ENCODE data around the gene RTN4RL2.
"Not testable (repeated sequence)": the region's sequence is repeated elsewhere in the genome, so short reads cannot be mapped to it uniquely, and the experiment has no call there.

RTN4RL2 gene

DNA sequence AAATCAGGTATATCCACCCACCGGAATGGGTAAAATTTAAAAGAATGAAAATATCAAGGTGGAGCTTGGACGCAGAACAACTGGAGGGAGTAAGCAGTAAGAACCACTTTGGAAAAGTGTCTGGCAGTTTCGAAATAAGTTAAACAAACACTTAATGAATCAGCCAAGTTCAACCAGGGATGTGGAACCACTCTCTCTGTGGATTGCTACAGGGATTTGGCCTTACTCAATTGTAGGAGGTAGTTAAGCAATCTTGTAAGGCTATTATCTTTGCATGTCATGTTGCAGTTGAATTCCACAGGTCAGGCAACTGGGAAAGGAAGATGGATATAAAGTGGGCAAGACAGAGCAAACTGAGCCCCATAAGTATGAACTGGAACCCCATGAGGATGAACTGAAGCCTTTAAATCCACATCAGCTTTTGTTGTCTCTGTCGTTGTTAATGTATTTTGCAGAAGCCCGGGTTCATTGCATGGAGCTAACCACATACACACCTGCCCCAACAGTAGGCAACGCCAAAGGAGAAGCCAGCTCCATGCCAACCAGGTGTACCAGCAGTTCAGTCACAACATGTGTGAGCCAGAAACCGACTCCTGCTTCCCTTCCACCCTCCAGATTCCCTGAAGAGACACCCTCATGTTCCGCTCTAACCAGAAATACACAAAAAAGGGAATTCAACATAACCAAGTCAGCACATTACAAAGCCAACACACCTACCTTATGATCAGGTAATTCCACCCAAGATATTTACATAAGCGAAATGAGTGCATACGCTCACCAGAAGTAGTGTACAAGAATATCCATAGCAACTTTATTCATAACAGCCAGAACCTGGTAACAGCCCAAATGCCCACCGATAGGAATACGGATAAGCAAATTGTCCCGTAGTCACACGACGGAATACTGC lies 25.4 kb upstream of the RTN4RL2 start:
- no peak for DNase-seq

DNA sequence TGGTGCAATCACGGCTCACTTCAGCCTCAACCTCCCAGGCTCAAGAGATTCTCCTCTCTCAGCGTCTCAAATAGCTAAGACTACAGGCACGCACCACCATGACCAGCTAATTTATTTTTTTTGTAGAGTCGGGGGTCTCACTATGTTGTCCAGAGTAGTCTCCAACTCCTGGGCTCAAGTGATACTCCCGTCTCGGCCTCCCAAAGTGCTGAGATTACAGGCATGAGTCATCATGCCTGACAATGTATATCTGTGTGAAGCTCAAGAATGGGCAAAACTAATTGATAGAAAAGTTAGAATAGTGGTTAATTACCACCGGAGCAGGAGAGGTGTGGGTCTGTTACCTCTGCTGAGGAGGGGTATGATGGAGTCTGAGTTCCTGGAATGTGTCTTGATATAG lies 24.3 kb upstream of the RTN4RL2 start:
- no peak for DNase-seq

DNA sequence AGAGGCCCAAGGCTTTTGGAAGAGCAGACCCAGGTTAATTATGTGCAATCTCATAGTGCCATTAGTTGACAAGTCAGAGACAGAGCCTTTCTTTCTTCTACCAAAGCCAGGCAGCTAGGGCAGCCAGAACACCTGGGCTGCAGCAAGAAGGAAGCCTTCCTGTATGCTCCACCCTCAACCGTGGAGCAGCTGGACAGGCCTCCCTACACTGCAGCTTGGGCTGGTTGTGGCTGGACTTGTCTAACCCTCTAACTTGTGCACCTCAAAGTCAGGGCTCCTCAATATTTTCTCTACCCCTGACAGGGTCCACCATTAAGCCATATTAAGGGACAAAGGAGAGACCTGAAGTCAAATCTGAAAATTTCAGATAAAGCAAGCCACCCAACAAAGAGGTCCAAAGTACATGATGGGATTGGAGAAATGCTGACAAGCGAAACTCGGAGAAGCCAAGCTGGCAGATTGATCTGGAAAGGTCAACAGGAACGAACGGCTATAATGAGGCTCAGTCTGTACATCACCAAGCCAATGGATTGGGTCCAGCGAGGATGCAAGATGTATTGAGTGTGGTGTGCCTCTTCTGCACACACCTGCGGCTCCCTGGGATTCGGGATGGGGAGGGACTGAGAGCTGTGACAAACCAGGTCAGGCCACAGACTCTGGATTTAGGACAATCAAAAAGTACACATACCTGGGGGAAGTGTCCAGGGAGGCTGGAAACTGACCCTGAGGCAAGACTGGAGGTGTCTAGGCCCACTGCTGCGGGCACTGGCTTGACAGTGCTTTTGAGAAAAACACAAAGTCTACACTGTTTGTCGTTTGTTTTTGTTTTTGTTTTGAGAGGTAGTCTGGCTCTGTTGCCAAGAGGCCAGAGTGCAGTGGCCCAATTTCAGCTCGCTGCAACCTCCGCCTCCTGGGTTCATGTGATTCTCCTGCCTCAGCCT lies 21.7 kb upstream of the RTN4RL2 start:
- DNase-seq: no peak

DNA sequence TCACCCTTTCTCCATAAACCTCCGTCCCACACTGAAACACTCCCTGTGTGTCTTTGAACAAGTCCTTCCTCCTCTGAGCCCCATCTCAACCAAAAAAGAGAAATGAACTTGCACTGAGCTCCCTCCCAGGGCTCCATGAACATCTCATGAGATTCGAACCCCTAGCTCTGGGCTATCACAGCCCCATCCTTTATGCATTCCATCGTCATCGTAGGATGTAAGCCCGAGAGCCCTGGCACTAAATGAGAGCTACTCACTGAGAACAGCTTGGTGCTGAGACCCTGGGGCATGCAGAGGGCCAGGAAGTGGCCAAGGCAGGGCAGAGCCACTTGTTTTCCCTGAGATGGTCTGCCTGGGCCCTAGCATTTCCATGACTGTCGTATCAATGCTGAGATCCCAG lies 20.5 kb upstream of the RTN4RL2 start:
- no peak for DNase-seq

DNA sequence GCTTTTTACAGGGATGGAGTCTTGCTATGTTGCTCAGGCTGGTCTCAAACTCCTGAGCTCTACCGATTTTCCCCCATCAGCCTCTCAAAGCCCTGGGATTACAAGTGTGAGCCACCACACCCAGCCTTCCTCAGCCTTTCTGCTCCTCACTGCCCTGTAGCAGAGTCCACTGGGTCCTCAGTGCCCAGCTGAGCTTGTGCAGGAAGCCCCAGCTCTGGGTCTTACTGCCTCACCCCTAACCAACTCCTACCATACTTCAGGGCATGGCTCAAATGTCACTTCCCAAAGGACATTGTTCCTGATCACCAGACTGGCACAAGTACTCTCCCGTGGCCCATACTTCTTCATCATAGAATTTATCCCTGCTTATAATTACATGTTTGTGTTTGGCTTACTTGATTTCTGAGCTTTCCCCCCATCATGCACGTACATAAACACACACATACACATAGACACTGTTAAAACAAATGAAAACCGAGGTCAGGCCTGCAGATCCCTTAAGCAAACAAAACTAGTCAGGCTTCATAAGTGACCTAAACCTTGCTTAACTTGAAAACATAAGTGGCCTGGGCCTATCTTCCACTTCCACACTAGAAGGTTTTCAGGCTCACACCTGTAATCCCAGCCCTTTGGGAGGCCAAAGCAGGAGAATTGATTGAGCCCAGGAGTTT lies 19.4 kb upstream of the RTN4RL2 start:
- DNase-seq: no peak

GRCh38 chr11:57444362-57445121 lies 15.8 kb upstream of the RTN4RL2 start:
- DNase-seq: no peak

GRCh38 chr11:57445122-57445394 lies 15.3 kb upstream of the RTN4RL2 start:
- not testable (repeated sequence) for DNase-seq

DNA sequence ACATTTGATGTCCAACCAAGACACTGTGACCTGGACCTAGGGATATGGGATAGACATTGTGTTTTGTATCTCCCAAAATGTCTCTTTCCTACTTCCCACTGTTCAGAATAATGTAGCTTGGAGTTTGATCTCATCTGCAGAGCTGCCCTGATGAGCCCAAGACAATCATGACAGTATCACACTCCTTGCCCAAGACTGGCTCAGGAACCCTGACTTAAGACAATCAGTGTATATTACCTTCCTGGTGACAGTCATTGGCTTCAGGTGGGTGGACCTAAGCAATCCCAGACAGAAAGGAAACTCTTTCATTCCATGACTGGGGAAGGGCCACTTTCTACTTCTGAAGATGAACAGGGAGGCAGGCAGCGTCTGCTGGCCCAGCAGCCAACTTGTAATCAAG lies 14.3 kb upstream of the RTN4RL2 start:
- no peak for DNase-seq

- no peak for DNase-seq
Observed at GRCh38 chr11:57453543-57454177, 6.7 kb upstream of the RTN4RL2 start.

GRCh38 chr11:57456960-57457642 lies 3.2 kb upstream of the RTN4RL2 start:
- DNase-seq: peak; percentile 57

DNA sequence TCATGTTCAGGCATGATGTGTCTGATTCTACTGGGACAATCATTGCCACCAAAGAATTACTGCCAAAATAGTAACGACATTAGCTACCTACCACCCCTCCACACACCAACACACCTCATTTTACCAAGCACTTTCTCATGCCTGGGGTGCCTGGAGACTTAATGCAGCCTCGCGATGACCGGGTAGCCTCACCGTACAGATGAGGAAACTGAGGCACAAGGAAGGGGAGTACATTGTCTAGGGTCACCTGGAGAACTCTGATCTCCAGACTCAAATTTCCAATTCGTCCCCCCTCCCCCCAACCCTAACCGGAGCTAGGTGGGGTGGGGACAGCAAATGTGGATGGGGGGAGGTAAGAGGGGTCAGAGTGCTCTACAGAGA lies 2.7 kb upstream of the RTN4RL2 start:
- no peak for DNase-seq

GRCh38 chr11:57458060-57458409 lies 2.3 kb upstream of the RTN4RL2 start:
- no peak for DNase-seq

DNA sequence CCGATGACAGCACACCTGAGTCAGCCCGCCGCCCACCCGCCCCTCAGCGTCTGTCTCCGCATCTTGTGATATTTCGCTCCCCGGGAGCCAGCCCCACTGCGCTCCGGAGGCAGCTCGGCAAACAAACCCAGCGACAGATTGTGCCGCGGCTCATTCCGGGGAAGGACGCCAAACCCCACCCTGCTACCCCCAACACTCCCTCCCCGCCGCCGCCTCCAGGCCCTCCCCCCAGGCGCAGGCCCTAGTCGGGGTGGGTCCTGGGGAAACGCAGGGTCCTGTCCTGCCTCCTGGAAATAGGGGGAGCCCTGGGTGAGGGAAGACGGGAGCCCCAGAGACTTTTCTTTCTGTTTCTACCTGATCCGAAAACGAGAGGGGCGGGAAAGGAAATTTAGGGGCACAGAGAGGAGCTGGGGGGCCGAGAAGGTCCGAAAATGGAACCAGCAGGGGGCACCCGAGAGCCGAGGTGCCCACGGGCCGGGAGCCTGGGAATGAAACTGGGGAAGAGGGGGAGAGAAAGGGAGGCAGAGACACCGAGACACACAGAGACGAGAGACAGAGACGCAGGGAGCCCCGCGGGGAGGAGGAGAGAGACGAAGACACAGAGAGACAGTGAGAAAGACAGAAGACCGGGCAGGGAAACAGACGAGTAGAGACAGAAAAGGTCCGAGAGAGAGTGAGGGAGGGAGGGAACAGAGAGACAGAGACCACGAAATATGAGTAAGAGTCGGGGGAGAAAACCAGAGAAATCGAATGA lies 1.7 kb upstream of the RTN4RL2 start:
- DNase-seq: no peak

- no peak for DNase-seq
Observed at GRCh38 chr11:57459164-57460021, 935 bp upstream of the RTN4RL2 start.

- DNase-seq: no peak
Observed at GRCh38 chr11:57460758-57461749, 726 bp downstream of the RTN4RL2 start.

DNA sequence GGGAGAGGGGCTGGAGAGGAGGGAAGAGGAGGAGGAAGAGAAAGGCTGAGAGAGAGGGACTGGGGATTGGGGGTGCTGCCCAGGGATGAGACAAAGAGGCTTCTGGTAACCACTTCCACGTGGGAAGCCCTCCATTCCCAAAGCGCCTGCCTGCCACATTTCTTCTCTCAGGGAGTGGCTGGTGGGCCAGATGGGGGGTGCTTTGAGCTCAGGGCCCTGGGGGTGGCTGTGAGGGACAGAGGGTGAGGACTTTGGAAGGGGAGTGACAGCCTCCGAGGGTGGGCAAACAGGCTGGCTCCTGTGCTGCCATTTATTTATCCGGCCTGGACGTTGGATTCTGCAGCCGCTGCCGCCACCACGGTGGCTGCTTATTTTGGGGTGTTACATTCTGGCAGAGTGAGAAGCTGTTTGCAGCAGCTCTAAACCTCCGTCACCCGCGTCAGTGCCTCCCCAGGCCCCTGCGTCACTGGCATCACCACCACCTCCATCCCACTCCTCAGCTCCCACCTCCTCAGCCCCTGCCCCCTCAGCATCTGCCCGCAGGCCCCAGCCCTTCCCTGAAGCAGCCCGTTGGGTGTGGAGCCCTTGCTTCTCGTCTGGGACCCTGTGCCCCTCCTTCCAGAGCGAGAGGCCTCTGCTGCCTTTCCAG lies 1.6 kb downstream of the RTN4RL2 start:
- no peak for DNase-seq

GRCh38 chr11:57462597-57462996 lies 2.3 kb downstream of the RTN4RL2 start:
- DNase-seq: no peak

Measured in GDM1 (cell line).